HL-60 (cell line): ENCODE measurements around the gene ACSL6.

Experiments
- DNase-seq, 2 experiments: peaks; one replicate each; pipeline ENCODE4 v3.0.0-alpha.2; 2010 to 2020; ENCODE audit warnings: low read depth in 1 of 2, low spot score in 1 of 2
- H3K27ac ChIP-seq: fragments of 250-450 bp; sonication (Bioruptor Pico); replicated peaks from 2 replicates; pipeline ENCODE4 v1.5.1; 2020; ENCODE audit warnings: mild to moderate bottlenecking, moderate library complexity
- H3K27me3 ChIP-seq: fragments of 250-450 bp; sonication (Bioruptor Pico); 2 replicates; pipeline ENCODE4 v1.5.1; 2021; ENCODE audit warnings: mild to moderate bottlenecking, moderate library complexity; ENCODE audit not compliant: insufficient read depth, poor library complexity, severe bottlenecking
- H3K4me3 ChIP-seq: replicated peaks from 2 replicates; pipeline ENCODE4 v1.5.1; 2011; ENCODE audit warnings: mild to moderate bottlenecking, control low read depth, low read length; ENCODE audit not compliant: insufficient read depth
- CTCF ChIP-seq: IDR thresholded peaks from one replicate; pipeline ENCODE4 v1.5.1; 2011; ENCODE audit warnings: low read length, control low read depth, inconsistent platforms; ENCODE audit not compliant: insufficient read depth
- GABPA ChIP-seq: IDR thresholded peaks from 2 replicates; pipeline ENCODE4 v1.6.1; 2012; ENCODE audit warnings: low read depth
- POLR2AphosphoS5 ChIP-seq: IDR thresholded peaks from 2 replicates; pipeline ENCODE4 v1.6.1; 2012; ENCODE audit warnings: low read depth
- REST ChIP-seq: IDR thresholded peaks from 2 replicates; pipeline ENCODE4 v1.6.1; 2012; ENCODE audit warnings: low read depth; ENCODE audit not compliant: insufficient replicate concordance
- SPI1 ChIP-seq: IDR thresholded peaks from 2 replicates; pipeline ENCODE4 v1.6.1; 2012; ENCODE audit warnings: low read depth, mild to moderate bottlenecking, borderline replicate concordance

Gene ACSL6

GRCh38 chr5:132007399-132008162, 3.9 kb downstream of the ACSL6 start:
- TF ChIP-seq GABPA = no peak
- TF ChIP-seq CTCF = peak; percentile 12
- peak; percentile 14 to 60 for DNase-seq
- no peak overlapping the region for H3K27ac ChIP-seq
- no peaks in the 10 kb centered on the region for H3K27me3 ChIP-seq
- no peak overlapping the region for H3K4me3 ChIP-seq

- no peak for TF ChIP-seq REST
- TF ChIP-seq POLR2AphosphoS5 = no peak
- no peak for TF ChIP-seq CTCF
- no peak for TF ChIP-seq GABPA
- TF ChIP-seq SPI1 = no peak
- no peak overlapping the region for H3K4me3 ChIP-seq
- H3K27ac ChIP-seq = no peak overlapping the region
- DNase-seq = no peak
- no peaks in the 10 kb centered on the region for H3K27me3 ChIP-seq
Observed at GRCh38 chr5:132006331-132007120, 4.9 kb downstream of the ACSL6 start.

- Histone ChIP-seq H3K27ac (no peak overlapping the region), H3K27me3 (no peaks in the 10 kb centered on the region), H3K4me3 (no peak overlapping the region)
- no peak for DNase-seq
- TF ChIP-seq CTCF = no peak
- TF ChIP-seq POLR2AphosphoS5 = no peak
- TF ChIP-seq GABPA = no peak
- no peak for TF ChIP-seq REST
- TF ChIP-seq SPI1 = no peak
Observed at GRCh38 chr5:132005591-132005990, 5.9 kb downstream of the ACSL6 start.

- no peak for TF ChIP-seq SPI1
- TF ChIP-seq REST = no peak
- no peak for TF ChIP-seq CTCF
- TF ChIP-seq POLR2AphosphoS5 = no peak
- TF ChIP-seq GABPA = no peak
- Histone ChIP-seq H3K4me3 (no peak overlapping the region), H3K27ac (no peak overlapping the region), H3K27me3 (no peaks in the 10 kb centered on the region)
- DNase-seq = no peak
Observed at GRCh38 chr5:132003982-132004381, 7.5 kb downstream of the ACSL6 start.
